Loucy (cell line): Measurements from ENCODE around the gene PDE8B.
"Not testable (repeated sequence)": the region's sequence is repeated elsewhere in the genome, so short reads cannot be mapped to it uniquely, and the experiment has no call there.

Source experiments
- H2AFZ ChIP-seq: fragments of 200-600 bp; sonication (generic); 2 replicates; pipeline ENCODE4 v1.6.0; 2016; ENCODE audit warnings: antibody characterized with exemption, mild to moderate bottlenecking, low read length, moderate library complexity
- H3F3A ChIP-seq: fragments of 200-600 bp; 2 replicates; pipeline ENCODE4 v1.6.0; 2016; ENCODE audit warnings: antibody characterized with exemption, low read depth, mild to moderate bottlenecking
- H3K27me3 ChIP-seq: fragments of 200-600 bp; sonication (generic); 2 replicates; pipeline ENCODE4 v1.6.1; 2014; ENCODE audit warnings: low read length, mild to moderate bottlenecking; ENCODE audit not compliant: insufficient read depth, poor library complexity, severe bottlenecking
- H3K36me3 ChIP-seq: fragments of 200-600 bp; sonication (generic); 2 replicates; pipeline ENCODE4 v1.6.1; 2016; ENCODE audit warnings: low read length; ENCODE audit not compliant: insufficient read depth
- H3K4me1 ChIP-seq: fragments of 200-600 bp; sonication (generic); 2 replicates; pipeline ENCODE4 v1.5.1; 2014; ENCODE audit warnings: low read length, mild to moderate bottlenecking; ENCODE audit not compliant: insufficient read depth, poor library complexity, severe bottlenecking
- H3K4me2 ChIP-seq: fragments of 200-600 bp; sonication (generic); 2 replicates; pipeline ENCODE4 v1.6.0; 2014; ENCODE audit warnings: antibody characterized with exemption, low read length, low read depth, mild to moderate bottlenecking; ENCODE audit not compliant: poor library complexity, severe bottlenecking
- H3K4me3 ChIP-seq: fragments of 200-600 bp; sonication (generic); 2 replicates; pipeline ENCODE4 v1.5.1; 2014; ENCODE audit warnings: low read length, mild to moderate bottlenecking, mixed read lengths; ENCODE audit not compliant: poor library complexity, severe bottlenecking
- H3K79me2 ChIP-seq: fragments of 200-600 bp; sonication (generic); 2 replicates; pipeline ENCODE4 v1.6.1; 2014; ENCODE audit warnings: low read length; ENCODE audit not compliant: insufficient read depth
- H3K9ac ChIP-seq: fragments of 200-600 bp; sonication (generic); 2 replicates; pipeline ENCODE4 v1.6.0; 2014; ENCODE audit warnings: mild to moderate bottlenecking, low read depth, low read length, moderate library complexity; ENCODE audit not compliant: poor library complexity, severe bottlenecking
- H3K9me2 ChIP-seq: fragments of 200-600 bp; sonication (generic); replicated peaks from 2 replicates; pipeline ENCODE4 v1.6.1; 2016; ENCODE audit warnings: low read depth, low read length, mixed read lengths
- H3K9me3 ChIP-seq: fragments of 200-600 bp; sonication (generic); 2 replicates; pipeline ENCODE4 v1.6.1; 2014; ENCODE audit warnings: mild to moderate bottlenecking, antibody characterized with exemption, low read length, low read depth; ENCODE audit not compliant: insufficient read depth
- H4K20me1 ChIP-seq: fragments of 200-600 bp; sonication (generic); 2 replicates; pipeline ENCODE4 v1.6.0; 2014; ENCODE audit warnings: antibody characterized with exemption, low read length, mild to moderate bottlenecking; ENCODE audit not compliant: insufficient read depth, poor library complexity, severe bottlenecking
- EZH2phosphoT487 ChIP-seq: fragments of 200-600 bp; IDR thresholded peaks from 2 replicates; pipeline ENCODE4 v1.6.1; 2018; ENCODE audit warnings: antibody characterized with exemption, mild to moderate bottlenecking, moderate library complexity, borderline replicate concordance
- TF ChIP-seq, protein P1 (sequence below): fragments of 200-600 bp; sonication (generic); conservative IDR thresholded peaks from 2 replicates; pipeline ENCODE4 v1.5.1; 2014; ENCODE audit warnings: mild to moderate bottlenecking, antibody characterized with exemption, low read length

The PDE8B gene

DNA sequence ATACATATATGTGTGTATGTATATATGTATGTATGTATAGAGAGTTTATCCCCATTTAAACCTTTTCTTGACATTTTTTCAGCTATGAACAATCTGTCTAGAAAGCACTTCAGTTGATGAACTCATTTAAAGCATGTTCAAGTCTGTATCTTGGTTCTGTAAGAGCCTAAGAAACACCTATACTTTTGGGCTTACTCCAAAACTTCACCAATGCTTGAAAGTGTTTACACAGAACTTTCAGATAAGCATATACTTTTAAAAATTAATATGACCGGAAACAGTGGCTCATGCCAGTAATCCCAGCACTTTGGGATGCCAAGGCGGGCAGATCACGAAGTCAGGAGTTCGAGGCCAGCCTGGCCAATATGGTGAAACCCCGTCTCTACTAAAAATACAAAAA is 250.8 kb downstream of the PDE8B start:
- peaks cover 13% of the 10 kb centered on the region; the same call in 1 of the 2 replicates for H3K36me3 ChIP-seq
- no peak overlapping the region for H3K4me2 ChIP-seq
- no peaks in the 10 kb centered on the region for H3K27me3 ChIP-seq
- H2AFZ ChIP-seq: no peak overlapping the region
- no peaks in the 10 kb centered on the region for H3F3A ChIP-seq
- no peaks in the 10 kb centered on the region for H3K79me2 ChIP-seq
- no peaks in the 10 kb centered on the region for H4K20me1 ChIP-seq
- H3K9ac ChIP-seq: no peak overlapping the region
- H3K9me3 ChIP-seq: no peaks in the 10 kb centered on the region
- no peaks in the 10 kb centered on the region for H3K4me1 ChIP-seq
- H3K4me3 ChIP-seq: no peak overlapping the region
- TF ChIP-seq, protein P1, sequence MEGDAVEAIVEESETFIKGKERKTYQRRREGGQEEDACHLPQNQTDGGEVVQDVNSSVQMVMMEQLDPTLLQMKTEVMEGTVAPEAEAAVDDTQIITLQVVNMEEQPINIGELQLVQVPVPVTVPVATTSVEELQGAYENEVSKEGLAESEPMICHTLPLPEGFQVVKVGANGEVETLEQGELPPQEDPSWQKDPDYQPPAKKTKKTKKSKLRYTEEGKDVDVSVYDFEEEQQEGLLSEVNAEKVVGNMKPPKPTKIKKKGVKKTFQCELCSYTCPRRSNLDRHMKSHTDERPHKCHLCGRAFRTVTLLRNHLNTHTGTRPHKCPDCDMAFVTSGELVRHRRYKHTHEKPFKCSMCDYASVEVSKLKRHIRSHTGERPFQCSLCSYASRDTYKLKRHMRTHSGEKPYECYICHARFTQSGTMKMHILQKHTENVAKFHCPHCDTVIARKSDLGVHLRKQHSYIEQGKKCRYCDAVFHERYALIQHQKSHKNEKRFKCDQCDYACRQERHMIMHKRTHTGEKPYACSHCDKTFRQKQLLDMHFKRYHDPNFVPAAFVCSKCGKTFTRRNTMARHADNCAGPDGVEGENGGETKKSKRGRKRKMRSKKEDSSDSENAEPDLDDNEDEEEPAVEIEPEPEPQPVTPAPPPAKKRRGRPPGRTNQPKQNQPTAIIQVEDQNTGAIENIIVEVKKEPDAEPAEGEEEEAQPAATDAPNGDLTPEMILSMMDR: no peak
- no peak for TF ChIP-seq EZH2phosphoT487
- H3K9me2 ChIP-seq: no peaks in the 10 kb centered on the region

DNA sequence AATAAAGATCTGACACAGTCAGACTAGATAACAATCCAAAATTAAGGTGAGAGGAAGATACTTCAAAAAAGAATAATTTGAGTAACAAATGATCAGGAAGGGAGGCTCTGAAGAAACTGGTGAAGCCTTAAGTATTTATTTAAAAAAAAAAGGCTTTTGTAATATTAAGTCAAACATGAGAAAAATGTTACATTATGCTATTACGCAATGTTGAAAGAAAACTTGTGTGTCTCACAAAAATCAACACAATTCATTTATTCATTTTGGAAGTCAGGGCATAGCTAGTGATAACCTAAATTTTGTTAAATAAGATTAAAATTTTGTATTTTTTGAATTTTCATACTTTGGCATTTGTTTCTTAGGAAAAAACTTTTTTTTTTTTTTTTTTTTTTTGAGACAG is 253.4 kb downstream of the PDE8B start:
- peaks cover 13% of the 10 kb centered on the region; the same call in 1 of the 2 replicates for H3K36me3 ChIP-seq
- H3K79me2 ChIP-seq: no peaks in the 10 kb centered on the region
- no peaks in the 10 kb centered on the region for H3F3A ChIP-seq
- H3K9me2 ChIP-seq: no peaks in the 10 kb centered on the region
- TF ChIP-seq, protein P1: no peak
- no peak for TF ChIP-seq EZH2phosphoT487
- H2AFZ ChIP-seq: no peak overlapping the region
- no peaks in the 10 kb centered on the region for H3K27me3 ChIP-seq
- no peak overlapping the region for H3K9ac ChIP-seq
- no peaks in the 10 kb centered on the region for H3K9me3 ChIP-seq
- no peaks in the 10 kb centered on the region for H3K4me1 ChIP-seq
- no peak overlapping the region for H3K4me3 ChIP-seq
- H4K20me1 ChIP-seq: no peaks in the 10 kb centered on the region
- H3K4me2 ChIP-seq: no peak overlapping the region

DNA sequence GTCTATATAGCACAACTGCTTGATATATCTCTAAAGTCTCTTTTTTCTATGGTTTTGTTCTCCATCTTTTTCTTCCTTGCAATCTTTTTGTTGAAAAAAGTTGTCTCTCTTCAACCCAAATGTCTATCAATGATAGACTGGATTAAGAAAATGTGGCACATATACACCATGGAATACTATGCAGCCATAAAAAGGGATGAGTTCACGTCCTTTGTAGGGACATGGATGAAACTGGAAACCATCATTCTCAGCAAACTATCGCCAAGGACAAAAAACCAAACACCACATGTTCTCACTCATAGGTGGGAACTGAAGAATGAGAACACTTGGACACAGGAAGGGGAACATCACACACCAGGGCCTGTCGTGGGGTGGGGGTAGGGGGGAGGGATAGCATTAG is 258.4 kb downstream of the PDE8B start:
- not testable (repeated sequence) for H3K9ac ChIP-seq, H4K20me1 ChIP-seq, H3K4me2 ChIP-seq

DNA sequence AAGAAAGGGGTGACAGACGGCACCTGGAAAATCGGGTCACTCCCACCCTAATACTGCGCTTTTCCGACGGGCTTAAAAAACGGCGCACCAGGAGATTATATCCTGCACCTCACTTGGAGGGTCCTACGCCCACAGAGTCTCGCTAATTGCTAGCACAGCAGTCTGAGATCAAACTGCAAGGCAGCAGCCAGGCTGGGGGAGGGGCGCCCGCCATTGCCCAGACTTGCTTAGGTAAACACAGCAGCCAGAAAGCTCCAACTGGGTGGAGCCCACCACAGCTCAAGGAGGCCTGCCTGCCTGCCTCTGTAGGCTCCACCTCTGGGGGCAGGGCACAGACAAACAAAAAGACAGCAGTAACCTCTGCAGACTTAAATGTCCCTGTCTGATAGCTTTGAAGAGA is 264.6 kb downstream of the PDE8B start:
- not testable (repeated sequence) for H3K4me2 ChIP-seq, H3K4me3 ChIP-seq, H3K36me3 ChIP-seq, H3K9me2 ChIP-seq, H3K9ac ChIP-seq, H2AFZ ChIP-seq, H3K9me3 ChIP-seq, H3K4me1 ChIP-seq, H3K27me3 ChIP-seq, H3F3A ChIP-seq, H3K79me2 ChIP-seq, H4K20me1 ChIP-seq

More for the DNA sequence above, 258.4 kb downstream of the PDE8B start:
- not testable (repeated sequence) for H3F3A ChIP-seq, H3K9me2 ChIP-seq, H3K79me2 ChIP-seq, H3K27me3 ChIP-seq, H3K9me3 ChIP-seq, H3K4me3 ChIP-seq, H3K36me3 ChIP-seq, H3K4me1 ChIP-seq, H2AFZ ChIP-seq
